Femur (tissue), 1 donor: ENCODE data around the gene SOSTDC1.
A peak's percentile ranks its signal among the peaks of the same experiment; 100 is the strongest.
"Not testable (repeated sequence)": the region's sequence is repeated elsewhere in the genome, so short reads cannot be mapped to it uniquely, and the experiment has no call there.

Experiments
- DNase-seq: peaks from one replicate; pipeline ENCODE4 v3.0.0-alpha.2; 2017

Gene SOSTDC1, protein sequence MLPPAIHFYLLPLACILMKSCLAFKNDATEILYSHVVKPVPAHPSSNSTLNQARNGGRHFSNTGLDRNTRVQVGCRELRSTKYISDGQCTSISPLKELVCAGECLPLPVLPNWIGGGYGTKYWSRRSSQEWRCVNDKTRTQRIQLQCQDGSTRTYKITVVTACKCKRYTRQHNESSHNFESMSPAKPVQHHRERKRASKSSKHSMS

DNA sequence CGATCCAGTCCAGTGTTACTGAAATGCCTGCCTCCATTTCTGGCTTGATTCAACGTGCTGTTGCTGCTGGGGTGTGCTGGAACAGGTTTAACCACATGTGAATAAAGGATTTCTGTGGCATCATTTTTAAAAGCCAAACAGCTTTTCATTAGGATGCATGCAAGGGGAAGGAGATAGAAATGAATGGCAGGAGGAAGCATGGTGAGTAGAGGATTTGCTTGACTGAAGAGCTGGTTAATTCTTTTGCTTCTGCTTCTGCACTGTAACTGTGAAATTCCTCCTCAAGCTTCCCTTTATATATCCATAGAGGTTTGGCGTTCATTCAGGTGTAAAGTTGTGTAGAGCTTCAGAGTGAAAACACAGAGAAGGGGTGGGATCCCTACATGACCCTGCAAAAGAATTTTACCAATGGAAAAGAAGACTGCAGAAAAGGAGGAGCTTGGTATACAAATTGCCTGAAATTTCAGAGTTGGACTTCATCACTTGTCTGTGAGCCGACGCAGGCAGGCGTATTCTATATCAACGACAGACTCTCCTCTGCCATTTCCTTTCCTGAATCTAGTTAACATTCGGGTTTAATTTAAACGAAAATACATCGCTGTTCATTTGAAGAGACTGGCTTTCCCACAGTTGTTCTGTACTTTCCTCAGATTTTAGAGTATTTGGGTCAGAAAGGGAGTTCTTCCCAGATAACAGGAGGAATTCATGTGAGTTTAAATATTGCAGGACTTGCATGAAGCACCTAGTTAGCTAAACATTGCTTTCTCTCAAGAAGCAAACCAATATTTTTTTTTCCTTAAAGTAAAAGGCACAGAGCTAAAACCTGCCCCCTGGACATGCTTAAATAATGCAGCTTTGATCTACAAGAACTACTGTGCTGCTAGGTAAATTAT lies at the start of gene SOSTDC1:
Gene SOSTDC1, minus strand, starts transcription at position 270 of the 893 bp plus-strand sequence. Its CDS starts 70 bp downstream, at position 200.
- peak; percentile 76 for DNase-seq

DNA sequence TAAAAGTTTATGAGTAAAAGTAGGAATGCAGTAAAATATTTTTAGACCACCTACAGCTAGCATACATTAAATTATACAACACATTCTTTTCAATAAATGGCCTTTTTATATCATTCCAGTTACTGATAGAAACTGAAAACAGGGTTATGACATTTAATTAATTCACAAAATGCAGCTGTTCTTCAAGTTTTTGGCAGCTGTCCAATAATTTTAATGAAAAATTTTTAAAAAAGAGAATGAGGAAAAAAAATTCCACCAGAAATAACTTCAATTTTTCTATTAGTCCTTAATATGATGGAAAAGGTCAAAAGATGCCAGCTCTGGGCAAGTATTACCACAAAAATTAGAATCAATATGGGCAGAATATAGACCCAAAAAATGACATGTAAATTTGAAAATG lies 49.2 kb upstream of the SOSTDC1 start:
- no peak for DNase-seq

DNA sequence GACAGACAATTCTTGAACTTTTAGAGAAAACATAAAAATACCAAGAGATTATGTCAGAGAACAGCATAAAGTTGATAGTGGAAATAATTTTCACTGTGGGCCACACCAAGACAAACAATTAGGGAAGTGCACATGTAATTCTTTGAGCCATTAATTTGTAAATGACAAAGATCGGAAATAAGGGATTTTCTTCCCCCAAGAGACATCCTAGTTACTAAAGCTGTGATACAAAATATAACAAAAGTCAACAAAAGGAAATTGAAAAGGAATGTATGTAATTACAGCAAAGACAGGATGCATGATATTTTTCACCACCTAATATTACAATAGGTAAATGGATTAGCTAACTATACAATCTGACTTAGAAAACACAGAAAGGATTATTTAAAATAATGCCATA lies 48.7 kb upstream of the SOSTDC1 start:
- no peak for DNase-seq

DNA sequence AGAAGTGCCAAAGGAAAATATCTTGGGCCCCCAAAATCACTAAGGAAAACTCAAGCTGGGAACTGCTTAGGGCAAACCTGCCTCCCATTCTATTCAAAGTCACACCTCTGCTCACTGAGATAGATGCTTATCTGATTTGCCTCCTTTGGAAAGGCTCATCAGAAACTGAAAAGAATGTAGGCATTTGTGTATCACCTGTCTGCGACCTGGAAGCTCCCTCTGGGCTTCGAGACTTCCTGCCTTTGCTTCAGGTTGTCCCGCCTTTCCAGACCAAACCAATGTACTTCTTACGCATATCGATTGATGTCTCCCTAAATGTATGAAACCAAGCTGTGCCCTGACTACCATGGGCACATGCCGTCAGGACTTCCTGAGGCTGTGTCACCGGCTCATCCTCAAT lies 46.6 kb upstream of the SOSTDC1 start:
- DNase-seq = no peak

DNA sequence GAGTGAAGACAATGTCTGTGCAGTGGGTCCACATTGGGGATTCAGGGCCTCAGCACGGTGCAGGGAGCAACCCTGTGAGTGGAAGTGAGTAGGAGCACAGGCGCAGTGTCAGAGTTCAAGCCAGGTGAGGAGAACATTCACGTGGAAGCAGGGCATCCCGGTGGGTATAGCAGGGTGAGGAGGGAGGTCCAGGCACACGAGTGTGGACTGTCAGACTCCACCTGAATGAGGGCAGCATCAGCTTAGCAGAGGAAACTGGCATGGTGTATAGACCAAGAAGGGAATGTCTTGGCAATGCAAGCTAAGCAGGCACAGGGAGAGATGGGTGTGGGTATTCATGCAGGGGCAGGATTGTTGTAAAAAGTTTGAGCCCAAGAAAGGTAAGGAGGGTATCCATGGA lies 45.8 kb upstream of the SOSTDC1 start:
- DNase-seq = no peak

DNA sequence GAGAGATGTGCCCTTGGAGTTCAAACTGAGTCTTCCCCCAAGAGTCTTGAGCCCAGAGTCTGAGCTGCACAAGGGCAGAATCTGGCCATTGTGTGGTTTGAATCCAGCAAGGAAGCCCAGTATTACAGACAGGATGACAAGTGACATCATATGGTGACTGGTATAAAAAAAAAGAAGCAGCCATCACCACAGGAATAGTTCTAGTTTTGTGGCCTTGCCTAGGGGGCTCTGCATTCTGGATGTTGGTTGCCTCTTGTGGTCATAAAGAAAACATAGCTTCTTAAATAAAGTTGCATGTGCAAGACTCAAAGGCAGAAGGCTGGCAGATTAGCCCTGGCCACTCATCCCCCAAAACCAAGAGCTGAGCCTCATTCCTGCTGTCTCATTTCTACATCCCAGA lies 44.3 kb upstream of the SOSTDC1 start:
- no peak for DNase-seq

DNA sequence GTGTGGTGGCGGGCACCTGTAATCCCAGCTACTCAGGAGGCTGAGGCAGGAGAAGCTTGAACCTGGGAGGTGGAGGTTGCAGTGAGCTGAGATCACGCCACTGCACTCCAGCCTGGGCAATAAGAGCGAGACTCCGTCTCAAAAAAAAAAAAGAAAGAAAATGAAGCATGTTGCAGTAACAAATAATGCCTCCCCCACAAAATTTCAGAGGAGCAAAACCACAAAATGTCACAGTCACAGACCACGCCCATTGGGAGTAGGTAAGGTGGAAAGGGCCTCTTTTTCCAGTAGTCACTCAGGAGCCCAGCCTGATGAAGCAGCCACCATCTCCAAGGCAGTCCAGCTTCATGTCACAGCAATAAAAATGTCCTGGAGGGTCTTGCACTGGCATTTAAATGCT lies 40.9 kb upstream of the SOSTDC1 start:
- not testable (repeated sequence) for DNase-seq

DNA sequence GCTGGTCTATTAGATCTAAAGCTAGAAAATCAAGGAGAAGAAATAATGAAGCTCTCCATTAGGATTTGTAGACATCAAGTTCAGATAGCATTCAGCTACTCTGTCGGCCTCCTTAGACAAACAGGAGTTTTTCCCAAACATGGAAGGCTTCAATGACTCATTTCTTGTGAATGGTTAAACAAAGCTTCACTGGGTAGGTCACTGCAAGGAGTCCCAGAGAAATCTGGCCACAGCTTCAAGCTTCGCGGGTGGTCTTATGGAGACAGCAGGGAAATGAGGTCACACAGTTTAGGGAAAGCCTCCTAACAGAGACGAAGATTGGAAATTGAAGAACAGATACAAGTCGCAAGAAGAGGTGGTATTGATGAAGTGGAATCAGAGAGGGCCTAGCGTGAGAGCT lies 38.5 kb upstream of the SOSTDC1 start:
- no peak for DNase-seq

DNA sequence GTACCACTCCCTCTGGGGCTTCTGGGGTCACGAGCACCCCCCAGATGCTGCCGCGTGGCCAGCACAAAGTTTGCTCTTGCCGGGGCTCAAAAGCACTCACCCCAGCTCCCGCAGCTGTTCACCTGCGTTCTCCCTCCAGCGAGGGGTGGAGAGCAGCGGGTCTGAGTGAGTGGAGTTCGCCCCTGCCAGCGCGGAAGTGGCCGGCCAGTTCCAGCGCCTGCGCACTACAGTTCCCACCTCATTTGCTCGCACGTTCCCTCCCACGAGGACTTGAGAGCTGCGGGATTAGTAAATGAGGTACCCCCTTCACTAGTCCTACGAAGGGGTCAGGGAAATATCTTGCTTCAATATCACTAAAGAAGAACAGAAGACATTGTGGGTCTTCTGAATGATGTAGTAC lies 36.8 kb upstream of the SOSTDC1 start:
- DNase-seq = no peak

DNA sequence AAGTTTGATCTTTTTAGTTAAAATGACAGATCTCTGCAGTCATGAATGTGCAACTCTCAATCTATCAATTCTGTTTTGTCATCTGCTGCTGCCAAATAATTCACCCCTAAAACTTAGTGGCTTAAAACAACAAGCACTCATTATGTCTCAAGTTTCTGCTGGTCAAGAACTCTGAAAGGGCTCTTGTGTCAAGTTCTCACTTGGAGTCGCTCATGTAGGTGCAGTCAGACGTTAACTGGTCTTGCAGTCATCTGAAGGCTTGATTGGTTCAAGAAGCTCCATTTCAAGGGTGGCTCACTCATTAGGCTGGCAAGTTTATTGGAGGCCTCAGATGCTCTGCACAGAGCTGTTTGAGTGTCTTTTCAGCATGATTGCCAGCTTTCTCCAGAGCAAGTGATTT lies 32.6 kb upstream of the SOSTDC1 start:
- no peak for DNase-seq

DNA sequence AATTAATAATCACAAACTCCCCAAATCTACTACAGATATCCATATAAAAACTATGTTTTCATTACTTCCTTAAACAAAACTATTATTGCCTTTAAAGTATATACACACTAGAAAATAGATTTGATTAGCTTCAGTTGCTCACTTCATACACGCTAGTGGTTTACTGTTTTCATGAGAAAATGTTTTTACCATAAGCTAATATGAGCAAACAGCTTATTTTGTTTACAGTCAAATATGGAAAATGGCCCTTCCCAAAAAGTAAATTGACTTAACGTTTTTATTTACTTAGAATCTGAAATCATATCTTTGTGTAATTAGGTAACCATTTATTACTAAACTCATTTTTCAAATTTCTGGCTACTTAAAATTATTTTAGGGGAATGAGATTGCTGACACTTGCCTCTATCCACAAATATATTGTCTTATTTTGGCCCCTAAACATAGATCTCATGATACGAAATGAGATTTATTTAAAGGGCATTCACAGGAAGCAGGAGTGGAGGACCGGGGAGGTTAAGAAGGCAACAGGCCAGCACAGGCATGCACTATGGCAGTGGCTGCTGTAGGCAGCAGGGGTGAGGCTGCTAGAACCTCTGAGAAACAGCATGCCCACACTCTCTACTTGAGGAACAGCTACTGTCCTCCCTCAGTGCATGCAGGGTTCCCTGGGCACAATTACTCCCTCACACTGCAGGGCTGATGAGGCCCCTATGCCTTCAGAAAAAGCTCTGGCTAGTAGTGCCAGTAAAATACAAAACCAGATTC lies 29.6 kb upstream of the SOSTDC1 start:
- no peak for DNase-seq

DNA sequence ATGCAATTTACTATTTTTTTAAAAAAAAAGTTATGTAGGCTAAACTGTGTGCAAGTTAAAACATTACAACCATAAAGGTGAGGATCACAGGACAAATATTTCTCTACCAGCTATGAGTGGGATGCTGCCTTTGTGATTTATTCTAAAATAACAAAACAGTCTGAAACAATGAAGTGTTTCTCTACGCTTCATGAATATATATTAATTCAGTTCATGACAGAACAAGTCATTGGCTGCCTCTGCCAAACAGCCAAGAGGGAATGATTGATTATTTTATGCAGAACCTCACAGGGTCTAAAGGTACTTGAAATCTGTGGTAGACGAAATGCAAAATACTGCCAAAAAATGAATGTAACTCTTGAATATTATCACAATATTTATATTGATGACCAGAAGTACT lies 29.0 kb upstream of the SOSTDC1 start:
- no peak for DNase-seq

DNA sequence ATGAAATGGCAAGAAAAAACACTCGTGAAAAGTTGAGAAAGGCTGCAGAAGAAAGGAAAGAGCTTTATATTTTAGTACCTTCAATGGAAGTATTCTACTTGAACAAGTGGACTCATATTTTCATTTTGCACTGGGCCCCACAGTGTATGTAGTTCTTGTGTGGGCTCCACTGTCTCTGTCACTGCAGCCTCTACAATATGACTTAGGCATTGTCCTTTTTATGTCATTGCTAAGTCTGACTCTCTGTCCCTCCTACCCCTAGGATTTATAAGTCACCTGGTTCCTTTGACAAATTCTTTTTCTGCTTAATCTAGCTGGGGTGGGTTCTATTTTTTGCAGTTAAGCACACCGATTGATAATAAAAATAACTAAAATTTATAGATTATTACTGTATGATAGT lies 27.7 kb upstream of the SOSTDC1 start:
- DNase-seq = no peak

DNA sequence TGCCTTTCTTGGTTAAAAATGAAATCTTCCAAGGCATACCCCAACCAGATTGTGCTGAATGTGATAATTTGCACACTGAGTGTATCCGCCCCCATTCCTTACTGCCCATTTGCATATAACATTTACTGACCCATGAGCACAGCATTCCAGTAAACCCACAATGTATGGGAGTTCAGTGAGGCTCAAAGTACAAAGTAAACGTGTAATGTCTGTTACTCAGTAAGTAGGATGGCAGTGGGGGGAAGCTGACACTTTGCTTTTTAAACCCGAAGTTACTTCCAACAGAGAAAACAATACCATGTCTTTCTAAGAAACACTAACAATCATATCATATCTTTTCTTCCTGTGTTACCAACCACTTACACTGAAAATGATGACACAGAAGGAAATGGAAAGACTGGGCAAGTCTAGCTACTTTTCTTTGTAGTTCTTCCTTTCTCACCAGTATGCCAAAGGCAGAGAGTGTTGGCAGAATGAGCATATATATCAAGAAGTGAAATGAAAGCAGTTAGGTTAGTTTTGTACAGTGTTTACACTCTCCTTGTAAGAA lies 27.1 kb upstream of the SOSTDC1 start:
- DNase-seq = no peak

DNA sequence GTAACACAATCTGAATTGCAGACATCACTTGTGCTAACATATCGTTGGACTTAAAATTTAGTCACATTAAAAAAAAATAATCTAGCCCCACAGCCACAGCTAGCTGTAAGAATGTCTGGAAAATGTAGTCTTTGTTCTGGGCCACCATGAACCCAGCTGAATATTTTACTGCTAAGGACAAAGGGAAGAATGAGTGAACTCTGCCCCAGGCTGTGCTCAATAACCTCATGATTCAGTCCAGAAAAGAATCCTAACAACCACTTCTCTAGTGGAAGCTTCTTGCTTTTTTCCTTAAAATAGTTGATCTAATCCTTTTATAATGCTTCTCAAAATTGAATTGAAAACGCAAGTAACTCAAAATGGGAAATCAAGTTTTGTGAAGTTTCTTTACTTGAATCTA lies 25.6 kb upstream of the SOSTDC1 start:
- DNase-seq = no peak

DNA sequence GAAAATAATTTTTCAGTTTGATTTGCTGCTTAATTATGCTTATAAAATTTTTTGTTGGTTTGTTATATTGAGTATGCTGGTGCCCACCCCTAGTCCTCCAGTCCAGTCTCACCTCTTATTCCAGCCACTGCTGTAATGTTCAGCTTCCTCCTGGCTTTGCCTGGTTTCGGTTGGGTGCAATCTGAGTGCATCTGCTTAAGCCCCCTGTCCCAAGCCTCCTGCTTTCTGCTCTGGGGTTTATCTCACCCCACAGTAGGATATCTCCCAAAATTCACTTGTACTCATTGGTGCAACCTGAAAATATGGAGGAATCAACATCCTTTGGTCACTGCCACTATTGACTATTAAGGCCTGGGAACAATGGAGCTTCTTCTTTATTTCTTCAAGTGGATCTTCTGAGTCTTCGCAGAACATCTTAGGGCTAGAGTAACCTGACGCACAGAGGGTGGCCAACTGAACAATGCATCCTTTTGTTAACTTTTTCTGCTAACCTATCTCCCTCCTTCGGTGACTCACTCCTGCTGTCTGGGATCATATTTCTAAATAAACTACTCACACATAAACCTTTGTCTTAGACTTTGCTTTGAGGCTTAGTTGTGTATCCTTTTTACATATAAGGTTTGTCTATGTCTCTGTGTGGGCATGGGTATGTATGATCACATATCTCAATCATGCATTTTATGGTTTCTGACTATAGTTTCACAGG lies 19.1 kb upstream of the SOSTDC1 start:
- no peak for DNase-seq

DNA sequence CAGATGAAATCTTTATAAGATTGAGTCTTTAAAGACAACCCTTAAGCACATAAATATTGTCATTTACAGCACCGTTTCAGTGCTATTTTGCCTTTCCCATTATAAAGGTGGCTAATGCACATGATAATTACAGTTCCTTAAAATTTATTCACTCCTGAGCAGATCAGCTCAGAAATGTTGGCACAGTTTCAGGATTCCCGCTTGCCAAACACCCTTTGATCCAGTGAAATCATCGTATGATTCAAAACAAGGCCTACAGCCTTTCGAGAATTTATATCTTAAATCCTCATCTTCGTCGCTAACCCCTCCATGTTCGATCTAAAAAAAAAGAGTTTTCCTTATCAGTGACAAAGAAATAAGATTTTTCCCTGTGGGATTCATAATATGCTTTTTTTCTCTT lies 14.1 kb upstream of the SOSTDC1 start:
- DNase-seq = no peak

DNA sequence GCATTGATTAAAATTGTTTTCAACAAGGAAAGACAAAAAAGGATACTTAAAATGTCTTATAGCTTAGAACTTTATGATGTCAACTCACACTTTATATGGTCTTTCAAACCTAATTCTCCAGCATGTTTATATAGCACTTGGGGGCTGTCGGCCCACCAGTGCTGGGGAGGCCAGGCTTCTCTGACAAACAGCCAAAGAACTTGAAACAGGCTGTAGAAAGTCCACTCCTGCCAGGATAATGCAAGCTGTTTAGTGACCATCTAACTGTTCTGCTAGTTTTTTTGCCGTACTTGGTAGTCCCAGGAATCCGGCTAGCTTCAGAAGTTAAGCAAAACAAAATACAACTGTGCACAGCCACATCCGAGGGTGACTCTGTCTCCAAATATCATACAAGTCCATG lies 13.6 kb upstream of the SOSTDC1 start:
- no peak for DNase-seq

DNA sequence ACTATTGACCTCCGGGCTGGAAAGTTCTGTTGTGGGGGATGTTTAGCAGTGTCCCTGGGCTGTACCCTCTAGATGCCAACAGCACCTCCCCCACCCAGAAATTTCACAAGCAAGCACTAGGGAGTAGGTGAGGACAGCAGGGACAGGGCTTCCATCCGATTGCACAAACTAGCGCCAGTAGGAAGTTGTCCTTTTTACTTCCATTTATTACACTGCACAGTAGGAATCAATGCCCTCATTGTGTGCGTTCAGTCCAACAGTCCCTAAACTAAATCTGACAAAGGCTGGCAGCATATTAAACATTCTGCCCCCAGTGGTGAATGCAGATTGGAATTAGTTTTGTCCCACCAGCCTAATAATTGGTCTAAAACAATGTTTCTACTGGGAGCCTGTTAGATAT lies 6.4 kb upstream of the SOSTDC1 start:
- no peak for DNase-seq

DNA sequence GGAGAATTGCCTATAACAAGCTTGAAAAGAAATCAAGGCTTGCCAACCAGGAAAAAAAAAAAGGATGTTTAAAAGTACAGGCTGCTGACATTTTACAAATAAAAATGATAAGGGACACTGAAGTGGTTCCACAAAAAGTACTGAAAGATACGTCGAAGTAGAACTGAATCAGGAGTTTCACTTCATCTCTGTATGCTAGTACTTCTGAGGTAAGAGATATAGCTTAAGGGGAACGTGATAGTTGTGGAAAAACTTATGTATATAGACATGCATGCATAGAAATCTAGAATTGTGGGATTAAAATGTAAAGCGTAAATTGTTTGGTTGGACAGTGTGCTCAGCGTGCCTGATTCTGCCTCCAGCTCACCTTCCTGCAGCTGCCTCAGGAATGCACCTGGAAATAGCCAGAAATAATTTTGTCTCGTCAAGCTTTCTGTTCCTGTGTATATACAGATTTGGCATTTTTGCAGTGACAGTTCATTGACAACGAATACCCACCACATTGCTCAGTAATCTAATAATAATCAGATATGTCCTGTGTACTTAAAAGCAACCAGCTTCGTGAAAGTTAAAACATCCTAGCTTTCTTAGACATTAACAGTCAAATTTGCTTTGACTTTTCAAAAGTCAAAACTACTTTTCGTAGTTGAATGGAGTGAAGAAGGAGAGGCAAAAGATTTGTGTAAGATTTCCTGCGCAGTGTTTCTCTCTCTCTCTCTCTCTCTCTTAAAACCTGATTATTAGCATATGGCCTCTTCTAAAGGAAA lies 1.4 kb downstream of the SOSTDC1 start:
- no peak for DNase-seq

DNA sequence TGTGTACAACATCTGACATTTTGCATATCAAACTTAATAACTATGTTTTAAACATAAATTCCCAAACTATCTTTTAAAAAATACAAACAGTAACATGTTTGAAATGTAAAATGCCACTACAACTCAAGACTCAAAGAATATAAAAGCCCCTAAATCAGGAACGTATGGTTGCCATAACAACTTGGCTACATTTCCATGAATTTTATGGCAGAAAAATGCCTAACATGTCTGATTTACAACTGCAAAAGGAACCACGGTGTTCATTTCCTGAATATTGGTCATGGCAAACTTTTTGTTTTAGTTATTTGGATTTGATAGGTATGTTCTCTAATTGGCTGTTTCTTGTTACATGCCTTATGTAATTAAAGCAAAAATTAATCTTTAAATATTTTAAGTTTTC lies 2.0 kb downstream of the SOSTDC1 start:
- DNase-seq = no peak

DNA sequence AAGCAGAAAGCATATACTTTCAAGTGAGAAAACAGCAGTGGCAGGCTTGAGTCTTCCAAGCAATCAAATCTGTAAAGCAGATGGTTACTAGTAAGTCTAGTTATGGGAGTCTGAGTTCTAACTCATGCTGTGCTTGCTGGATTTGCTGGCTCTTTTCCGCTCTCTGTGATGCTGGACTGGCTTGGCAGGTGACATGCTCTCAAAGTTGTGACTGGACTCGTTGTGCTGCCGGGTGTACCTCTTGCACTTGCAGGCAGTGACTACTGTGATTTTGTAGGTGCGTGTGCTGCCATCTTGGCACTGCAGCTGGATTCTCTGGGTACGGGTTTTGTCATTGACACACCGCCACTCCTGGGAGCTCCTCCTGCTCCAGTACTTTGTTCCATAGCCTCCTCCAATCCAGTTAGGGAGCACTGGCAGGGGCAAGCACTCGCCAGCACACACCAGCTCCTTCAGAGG lies 3.1 kb downstream of the SOSTDC1 start:
- DNase-seq = peak; percentile 56
